ENCODE data around the gene FNTB.
"Not testable (repeated sequence)": the region's sequence is repeated elsewhere in the genome, so short reads cannot be mapped to it uniquely, and the experiment has no call there.

The FNTB gene

DNA sequence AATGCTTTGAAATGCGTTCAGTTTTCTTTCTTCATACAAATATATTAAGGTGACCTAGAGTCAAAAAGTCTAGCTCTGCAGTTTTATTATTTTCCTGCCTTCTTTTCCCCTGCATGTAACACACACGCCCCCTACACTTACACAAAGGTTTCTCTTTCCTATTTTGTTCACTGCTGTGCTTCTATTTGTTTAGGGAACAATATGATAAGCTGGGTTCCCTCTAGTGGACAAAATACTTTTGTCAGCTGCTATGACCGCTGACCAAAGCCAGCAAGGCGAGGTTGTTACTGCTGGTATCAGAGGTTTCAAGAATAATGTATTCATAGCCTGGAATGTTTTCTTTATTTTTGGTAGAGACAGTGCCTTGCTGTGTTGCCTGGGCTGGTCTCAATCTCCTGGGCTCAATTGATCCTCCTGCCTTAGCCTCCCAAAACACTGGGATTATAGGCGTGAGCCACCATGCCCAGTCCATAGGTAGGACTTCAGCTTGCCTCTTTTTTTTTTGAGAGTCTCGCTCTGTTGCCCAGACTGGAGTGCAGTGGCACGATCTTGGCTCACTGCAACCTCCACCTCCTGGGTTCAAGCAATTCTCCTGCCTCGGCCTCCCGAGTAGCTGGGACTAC is 33.4 kb downstream of the FNTB start:
- DNase-seq: no peak

DNA sequence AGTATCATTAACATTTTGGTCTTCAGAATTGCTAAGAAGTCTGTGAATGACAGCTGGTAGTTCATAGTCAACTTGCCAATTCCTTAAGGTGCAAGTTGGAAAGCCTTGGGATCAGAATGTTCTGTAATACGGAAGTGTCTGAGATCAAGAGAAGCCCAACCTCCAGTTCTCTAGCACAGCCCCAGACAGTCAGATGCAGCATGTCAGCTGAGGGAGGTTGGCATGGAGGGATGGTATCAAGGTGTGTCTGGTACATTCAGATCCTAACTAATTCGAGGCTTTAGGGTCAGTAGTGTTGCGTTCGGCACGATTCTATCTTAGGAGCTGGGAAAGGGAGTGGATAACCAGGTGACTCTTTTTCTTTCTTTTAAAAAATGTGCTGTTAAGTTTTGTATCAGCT is 38.3 kb downstream of the FNTB start:
- no peak for DNase-seq

DNA sequence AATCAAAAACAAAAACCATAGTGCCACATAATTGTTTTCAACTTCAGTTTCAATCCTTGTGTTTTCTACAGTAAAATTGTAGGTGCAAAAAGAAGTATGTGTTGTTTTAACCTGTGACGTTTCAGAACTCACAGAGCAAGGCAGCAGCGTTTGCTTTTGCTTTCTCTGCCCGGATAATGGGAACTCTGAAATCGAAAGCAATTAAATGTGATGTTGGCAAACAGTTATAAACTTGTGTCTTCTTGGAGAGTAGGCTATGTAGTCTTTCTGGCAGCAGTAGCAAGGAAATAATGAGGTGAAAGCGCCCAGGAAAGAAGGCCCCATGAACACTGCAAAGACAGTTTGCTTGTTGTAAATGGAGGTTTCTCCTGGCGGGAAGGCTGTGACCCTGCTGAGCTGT is 39.1 kb downstream of the FNTB start:
- no peak for DNase-seq

DNA sequence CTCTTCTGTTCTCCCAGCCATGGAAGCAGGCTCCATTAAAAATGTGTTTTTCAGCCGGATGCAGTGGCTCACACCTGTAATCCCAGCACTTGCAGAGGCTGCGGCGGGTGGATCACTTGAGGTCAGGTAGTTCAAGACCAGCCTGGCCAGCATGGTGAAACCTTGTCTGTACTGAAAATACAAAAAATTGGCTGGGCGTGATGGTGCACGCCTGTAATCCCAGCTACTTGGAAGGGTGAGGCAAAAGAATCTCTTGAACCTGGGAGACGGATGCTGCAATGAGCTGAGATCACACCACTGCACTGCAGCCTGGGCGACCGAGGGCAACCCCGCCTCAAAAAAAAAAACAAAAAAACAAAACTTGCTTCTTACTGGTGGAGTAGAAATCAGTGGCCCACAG is 39.8 kb downstream of the FNTB start:
- no peak for DNase-seq

DNA sequence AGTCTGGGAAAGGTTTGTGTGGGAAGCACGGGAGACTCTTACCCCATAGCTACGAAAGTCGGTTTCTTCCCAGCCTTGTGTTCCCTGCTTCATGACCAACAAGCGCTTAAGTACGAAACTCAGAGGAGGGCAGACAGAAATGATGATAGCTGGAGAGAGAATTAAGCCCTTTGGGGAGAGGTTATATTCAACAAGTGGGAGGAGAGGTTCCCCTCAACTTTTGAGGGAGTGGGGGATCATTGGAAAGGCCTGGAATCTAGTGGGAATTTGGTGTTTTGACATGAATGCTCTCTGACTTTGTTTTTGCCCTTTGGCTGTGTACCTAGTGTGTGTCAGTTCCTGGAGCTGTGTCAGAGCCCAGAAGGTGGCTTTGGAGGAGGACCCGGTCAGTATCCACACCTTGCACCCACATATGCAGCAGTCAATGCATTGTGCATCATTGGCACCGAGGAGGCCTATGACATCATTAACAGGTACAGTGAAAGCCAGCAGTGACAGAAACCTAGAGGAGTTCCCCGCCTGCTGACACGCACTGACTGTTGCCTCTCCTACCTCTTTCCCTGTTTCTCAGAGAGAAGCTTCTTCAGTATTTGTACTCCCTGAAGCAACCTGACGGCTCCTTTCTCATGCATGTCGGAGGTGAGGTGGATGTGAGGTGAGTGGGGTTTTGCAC is 40.6 kb downstream of the FNTB start:
- DNase-seq: no peak

DNA sequence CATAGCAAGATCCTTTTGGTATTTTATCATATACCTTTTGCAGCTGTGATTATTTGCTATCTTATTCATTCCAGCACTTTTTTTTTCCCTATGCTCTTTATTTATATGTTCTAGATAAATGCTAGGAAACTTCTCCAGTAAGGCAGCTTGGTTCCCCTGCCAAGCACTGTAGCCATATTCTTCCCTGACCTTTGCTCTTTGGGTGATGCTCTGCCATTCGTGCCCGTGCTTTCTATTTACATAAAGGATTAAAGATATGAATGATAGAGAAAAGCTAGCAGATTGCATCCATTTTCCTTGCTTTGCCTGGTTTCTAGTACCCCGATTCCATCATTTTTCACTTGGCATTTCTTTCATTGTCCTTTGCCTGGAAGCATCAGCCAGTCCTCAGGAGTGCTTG is 42.2 kb downstream of the FNTB start:
- DNase-seq: no peak

DNA sequence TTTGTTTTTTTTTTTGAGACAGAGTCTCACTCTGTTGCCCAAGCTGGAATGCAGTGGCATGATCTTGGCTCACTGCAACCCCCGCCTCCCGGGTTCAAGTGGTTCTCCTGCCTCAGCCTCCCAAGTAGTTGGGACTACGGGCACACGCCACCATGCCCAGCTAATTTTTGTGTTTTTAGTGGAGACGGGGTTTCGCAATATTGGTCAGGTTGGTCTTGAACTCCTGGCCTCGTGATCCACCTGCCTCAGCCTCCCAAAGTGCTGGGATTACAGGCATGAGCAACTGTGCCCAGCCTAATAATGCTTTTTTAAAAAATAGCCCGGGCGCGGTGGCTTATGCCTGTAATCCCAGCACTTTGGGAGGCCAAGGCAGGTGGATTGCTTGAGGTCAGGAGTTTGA is 44.6 kb downstream of the FNTB start:
- DNase-seq: not testable (repeated sequence)

DNA sequence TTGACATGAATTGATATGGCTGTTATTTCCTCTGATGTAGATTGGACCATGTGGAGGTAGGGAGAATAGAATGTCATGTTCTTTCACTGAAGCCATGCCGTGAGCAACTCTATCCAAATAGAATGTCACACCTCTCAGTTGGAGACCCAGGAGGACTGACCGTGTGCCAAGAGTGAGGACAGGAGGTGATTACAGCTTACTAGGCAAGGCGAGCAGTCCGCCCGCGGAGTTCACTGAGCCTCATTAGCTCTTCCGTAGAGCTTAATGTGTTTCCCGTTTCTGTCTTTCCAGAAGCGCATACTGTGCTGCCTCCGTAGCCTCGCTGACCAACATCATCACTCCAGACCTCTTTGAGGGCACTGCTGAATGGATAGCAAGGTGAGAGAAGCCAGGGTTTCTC is 45.6 kb downstream of the FNTB start:
- no peak for DNase-seq

DNA sequence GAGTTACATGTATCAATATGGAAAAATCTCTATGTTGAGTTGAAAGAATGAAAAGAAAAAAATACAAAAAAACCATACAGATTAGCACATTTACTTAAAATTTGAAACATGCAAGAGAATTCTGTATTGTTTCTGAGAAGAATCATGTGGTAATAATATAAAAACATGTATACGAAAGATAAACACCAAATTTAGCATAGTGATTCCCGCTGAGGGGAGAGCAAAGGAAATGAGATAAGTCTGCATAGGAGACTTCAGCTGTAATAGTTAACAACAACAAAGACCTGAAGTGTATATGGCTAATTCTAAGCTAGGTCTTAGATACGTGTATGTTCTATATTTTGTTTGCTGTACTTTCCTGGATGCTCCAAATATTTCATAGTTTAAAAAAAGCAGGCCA is 46.5 kb downstream of the FNTB start:
- no peak for DNase-seq

DNA sequence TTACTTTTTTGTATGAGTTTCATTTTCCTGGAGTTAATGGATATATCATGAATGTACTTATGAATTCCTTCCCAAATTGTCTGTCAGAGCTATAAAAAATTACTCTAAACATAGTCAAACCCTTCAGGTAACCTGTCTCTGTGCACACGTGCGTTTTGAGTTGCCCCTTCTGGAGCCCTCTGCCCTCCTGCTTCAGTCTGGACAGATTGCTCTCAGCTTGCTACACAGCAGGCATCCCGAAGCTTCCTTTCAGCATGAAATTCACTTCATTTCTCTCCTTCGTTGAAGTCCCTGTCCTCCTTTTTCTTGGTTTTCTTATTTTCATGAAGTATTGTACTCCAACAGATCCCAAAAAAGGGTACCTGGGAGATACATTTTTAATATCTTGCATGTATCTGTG is 47.3 kb downstream of the FNTB start:
- DNase-seq: no peak

DNA sequence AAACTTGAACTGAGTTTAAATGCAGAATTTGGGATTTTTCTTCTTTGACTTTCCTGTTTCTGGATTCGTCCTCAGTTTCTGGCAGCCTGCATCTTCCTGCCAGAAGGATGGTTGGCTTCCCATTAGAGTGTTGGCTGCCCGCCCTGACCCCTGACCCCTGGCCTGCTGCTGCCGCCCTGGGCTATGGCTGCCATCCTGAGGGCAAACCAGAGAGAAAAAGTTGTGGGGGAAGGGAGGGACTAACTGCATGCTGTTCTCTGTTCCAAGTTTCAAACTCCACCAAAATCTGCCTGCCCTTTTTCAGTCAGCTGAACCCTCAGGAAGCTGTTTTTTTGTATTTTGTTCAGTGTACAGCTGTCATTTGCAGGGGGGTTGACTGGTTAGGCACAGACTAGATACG is 48.4 kb downstream of the FNTB start:
- no peak for DNase-seq

DNA sequence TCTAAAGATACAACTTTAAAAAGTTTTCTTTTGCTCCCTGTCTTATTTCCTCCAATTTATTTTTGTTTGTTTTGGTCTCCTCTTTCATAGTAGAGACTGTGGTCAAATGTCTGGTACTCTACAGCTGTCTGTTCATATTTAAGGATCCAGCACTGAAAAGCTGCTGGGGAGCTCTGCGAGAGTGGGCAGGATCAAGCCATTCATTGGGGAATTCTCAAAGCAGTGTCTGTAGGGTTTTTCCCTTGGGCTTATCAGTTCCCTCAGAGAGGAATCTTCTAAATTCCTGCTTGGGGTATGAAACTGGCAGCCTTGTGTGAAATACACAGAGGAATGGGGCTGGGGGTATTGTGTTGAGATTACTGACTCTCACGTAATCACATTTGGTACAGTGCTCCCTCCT is 52.3 kb downstream of the FNTB start:
- no peak for DNase-seq

DNA sequence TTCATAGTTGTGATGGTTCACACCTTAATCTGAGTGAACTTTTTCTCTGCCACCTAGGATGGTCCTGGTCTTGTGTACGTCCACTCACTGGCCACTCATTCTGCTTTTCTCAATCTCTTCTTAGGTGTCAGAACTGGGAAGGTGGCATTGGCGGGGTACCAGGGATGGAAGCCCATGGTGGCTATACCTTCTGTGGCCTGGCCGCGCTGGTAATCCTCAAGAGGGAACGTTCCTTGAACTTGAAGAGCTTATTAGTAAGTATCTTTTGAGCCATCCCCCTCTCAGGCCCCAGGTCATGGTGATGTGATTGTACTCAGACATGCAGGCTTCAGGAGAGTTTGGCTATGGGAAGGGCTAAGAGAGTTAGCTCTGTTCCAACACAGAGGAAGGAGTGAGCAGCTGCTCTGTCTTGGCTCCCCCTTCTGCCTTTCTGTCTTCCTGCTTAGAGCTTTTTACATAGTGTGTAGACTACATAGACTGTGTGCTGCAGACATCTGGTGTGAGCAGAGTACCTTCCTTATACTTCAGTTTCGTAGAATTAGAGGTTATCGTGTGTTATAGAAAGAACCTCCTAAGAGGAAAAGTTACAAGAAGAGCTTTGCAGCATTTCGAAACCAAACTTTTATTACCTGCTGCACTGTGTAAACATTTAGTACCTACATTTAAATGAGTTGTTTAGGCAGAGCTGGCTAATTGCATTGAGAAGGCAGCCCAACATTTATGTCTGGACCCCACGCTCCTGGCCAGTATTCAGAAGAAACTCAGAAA is 54.2 kb downstream of the FNTB start:
- no peak for DNase-seq

DNA sequence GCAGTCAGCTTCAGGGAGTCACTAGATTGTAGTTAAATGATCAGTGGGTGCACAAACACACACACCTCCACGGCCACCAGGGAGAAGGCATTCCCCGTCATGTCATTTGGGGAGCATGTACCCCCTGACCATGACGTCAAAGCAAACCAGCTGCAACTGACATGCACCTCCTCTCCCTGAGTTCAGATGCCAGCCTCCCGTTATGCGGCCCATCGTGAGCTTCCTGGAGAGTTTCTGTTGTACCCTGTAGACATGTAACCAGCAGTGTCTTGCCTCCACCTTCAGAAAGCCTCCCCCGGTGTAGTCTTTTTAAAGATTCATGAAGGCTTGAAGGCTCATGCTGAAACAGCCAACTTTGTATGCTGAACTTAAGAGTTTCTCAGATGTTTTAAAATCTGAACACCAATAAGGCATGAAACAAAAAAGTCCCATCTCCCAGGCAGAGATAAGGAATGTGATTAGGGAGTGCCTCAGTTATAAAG is 54.8 kb downstream of the FNTB start:
- no peak for DNase-seq

DNA sequence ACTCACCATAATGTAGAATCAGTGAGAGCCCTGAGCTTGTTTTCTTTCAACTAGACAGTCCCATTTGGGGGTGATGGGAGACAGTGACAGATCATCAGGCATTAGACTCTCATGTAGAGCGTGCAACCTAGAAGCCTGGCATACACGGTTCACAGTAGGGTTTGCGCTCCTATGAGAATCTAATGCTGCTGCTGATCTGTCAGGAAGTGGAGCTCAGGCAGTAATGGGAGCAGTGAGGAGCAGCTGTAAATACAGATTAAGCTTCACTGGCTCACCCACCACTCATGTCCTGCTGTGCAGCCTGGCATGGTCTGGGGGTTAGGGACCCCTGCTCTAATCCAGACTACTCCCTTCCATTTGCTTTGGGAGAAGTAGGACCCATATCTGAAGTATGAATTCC is 55.6 kb downstream of the FNTB start:
- no peak for DNase-seq

DNA sequence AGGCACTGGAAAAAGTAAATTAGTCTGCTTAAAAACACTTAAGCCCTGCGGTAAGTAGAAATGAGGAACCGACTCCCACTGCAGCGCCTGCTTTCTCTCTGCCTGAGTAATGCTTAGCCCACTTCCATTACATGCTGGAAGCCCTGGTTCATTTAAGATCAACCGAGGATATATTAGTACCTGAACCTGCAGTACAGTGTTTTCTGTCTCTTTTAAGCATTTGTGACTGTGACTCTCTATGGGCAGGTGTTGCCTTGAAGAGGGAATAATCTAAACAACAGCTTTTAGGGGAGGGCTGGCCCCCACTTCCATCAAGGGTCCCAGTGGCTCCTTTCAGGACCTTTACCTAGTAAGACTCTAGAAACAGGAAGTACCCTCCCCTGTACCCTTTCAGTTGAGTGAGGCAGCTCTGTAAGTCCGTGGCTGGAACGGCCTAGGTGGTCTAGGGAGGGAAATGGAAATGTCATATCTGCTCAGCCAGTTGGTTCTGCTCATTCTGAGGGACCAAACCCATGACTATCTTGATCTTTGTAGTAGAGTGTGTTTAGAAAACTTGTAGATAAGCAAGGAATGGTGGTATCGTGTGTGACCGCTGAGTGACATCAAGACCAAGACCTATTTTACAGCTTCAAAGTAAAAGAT is 56.2 kb downstream of the FNTB start:
- DNase-seq: no peak

DNA sequence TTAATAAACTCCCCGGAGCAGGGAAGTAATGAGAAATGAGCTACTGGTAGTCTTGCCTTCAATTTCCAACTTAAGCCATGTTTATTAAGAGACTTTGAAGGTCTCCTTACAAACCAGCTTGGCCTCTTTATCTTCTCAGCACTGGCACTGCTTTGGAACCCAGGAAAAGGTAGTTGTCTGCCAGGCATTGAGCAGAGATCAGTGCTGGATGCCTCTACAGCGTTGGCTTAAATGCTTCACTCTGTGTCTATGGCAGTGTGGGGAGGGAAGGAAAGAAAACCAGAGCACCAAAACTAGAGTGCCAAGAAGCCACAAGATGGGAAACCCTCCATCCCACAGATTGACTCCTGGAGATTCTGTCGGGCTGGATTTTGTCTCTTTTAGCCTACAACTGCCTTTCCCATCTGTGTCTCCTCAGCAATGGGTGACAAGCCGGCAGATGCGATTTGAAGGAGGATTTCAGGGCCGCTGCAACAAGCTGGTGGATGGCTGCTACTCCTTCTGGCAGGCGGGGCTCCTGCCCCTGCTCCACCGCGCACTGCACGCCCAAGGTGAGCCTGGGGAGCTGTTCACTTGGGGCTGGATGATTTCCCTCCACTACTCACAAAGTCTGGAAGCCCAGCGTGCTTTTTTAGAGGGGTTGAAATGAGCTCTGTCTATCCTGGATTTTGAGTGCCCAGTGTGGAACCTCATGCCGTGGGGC is 57.3 kb downstream of the FNTB start:
- no peak for DNase-seq

DNA sequence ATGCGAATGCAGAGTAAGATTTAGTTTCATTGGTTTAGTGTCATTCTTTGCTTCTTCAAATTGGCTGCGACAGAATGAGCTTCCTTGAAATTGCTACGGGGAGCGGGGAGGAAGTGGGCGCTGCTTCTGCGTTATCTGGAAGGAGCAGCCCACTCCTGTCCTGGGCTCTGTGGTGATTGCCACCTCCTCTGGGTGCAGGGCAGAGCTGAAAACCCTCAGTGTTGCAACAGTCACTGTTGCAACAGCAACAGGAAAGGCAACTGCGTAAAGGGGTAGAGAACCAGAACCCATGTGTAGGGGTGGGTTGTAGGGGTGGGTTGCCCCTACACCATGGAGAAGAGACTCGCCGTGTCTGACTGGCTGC is 57.9 kb downstream of the FNTB start:
- DNase-seq: no peak

DNA sequence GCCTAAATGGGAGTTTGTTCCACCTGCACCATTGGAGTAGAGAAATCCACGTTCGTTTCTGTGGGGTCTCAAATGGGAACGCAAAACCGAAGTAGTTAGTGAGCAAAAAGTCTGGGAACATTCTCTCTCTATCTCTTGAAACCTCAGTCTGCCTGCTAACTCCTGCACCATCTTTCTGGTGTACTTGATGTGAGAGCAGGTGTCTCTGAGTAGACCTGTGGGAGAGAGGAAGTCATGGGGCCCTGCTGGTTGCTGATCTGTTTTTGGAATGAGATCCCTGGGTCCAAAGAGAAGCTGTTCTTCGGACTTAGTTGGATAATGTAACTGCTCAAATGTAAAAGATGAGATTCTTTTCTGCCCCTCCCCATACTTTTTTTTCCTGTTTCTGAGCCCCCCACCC is 58.3 kb downstream of the FNTB start:
- no peak for DNase-seq

DNA sequence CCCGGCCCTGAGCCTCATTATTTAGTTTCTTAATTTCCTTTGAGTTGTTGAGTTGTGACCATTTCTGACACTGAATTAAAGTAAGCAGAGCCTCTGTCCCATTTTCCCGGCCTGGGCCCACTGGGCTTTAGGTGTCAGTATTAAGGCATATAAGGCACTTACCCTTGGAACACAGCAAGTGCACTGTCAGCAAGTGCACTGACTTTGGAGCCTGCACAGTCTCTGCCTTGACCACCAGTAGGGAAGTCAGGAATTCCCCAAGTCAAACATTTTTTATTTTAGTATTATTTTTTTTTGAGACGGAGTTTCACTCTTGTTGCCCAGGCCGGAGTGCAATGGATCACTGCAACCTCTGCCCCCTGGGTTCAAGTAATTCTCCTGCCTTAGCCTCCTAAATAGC is 59.0 kb downstream of the FNTB start:
- no peak for DNase-seq

DNA sequence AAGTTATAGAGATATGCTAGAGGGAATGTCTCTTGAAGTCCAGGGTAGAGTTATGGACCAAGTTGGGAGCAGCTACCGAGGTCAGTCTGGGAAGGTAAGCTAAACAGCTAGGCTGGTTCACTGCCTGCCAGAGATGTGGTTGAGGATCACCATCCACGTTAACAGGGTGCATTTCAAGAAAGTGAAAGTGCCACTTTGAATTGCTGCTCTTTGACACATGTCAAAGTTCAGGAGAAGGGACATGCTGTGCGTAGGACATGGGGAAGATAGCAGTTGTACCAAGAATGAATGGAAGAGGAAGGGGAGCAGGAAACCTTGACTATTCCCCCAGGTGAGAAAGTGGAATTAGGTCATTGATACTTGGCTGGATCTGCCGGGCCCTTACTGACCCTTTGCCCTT is 66.1 kb downstream of the FNTB start:
- DNase-seq: no peak

DNA sequence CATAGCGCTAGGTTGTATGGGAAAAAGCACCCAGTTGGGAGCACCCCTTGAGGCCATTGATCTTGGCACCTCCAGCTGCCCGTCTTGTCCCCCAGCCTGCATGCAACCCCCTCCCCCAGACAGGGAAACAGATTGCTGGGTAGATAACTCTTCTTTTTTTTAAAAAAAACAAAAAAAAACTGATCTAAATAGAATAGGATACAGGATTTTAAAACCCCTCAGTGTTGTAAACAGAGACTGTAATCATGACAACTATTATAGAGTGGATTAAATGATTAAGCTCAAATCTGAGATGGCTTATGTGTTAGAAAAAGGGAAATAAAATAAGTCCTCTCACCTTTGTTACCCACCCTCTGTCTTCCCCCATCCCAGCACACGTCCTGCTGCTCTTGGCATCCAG is 66.8 kb downstream of the FNTB start:
- DNase-seq: no peak

DNA sequence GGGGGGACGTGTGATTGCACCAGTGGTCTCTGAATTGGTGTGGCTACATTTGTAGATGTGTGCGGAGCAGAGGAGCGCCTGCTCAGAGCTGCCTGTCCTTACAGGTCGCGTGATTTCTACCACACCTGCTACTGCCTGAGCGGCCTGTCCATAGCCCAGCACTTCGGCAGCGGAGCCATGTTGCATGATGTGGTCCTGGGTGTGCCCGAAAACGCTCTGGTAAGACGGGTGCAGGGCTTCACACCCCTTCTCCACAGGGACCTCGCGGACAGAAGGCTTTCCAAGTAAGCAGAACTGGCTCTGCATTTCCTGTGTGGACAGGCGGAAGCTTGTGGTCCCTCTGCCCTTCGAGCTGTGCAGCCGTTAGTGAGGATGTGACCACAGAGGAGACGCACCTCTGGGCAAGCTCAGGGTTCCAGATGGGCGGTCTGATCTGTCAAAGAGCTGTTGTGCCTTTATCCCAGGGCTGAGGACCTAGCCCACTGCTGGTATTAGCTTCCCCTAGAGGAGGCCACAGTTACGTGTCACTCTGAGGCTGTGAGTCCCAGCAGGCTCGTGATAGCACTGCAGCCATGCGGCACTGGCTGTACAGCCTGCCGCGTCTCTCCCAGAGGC is 67.9 kb downstream of the FNTB start:
- no peak for DNase-seq

Measured in NCI-H1048 (cell line).